CD14-positive monocyte (primary cell): ENCODE results near the gene MEF2D. TPM values are rescaled to one million over a fixed set of nuclear protein-coding genes. Genes with fewer than 3 reads are reported as not detected.

Source experiments
- DNase-seq, 3 donors: peaks; one replicate each; pipeline ENCODE4 v3.0.0-alpha.2; 2011 to 2022
- H2AFZ ChIP-seq: 2 replicates; pipeline ENCODE4 v1.6.0; 2012; ENCODE audit warnings: mild to moderate bottlenecking, low read depth, low read length, inconsistent platforms; ENCODE audit not compliant: insufficient read depth, poor library complexity, severe bottlenecking
- H3K27ac ChIP-seq, 2 donors: 1 replicate in 1 of 2; 2 replicates in 1 of 2; pipeline ENCODE4 v1.5.1; 2012 to 2013; ENCODE audit warnings: low read length in 2 of 2, control low read depth in 1 of 2, inconsistent platforms in 1 of 2, low read depth in 1 of 2, mild to moderate bottlenecking in 1 of 2
- H3K27me3 ChIP-seq, 2 donors: one replicate each; pipeline versions ENCODE4 v1.6.0 to v1.6.1; 2011 to 2013; ENCODE audit warnings: low read length in 2 of 2; ENCODE audit not compliant: control insufficient read depth in 2 of 2, insufficient read depth in 2 of 2
- H3K36me3 ChIP-seq, 2 donors: replicated peaks in 1 of 2; 1 replicate in 1 of 2; 2 replicates in 1 of 2; pipeline versions ENCODE4 v1.5.1 to v1.6.1; 2012 to 2013; ENCODE audit warnings: low read length in 2 of 2, control low read depth in 1 of 2, inconsistent platforms in 1 of 2, mild to moderate bottlenecking in 1 of 2; ENCODE audit not compliant: insufficient read depth in 2 of 2, control insufficient read depth in 1 of 2
- H3K4me1 ChIP-seq, 2 donors: 1 replicate in 1 of 2; 2 replicates in 1 of 2; pipeline versions ENCODE4 v1.5.1 to v1.6.1; 2012 to 2013; ENCODE audit warnings: low read length in 2 of 2, control low read depth in 1 of 2, inconsistent platforms in 1 of 2, mild to moderate bottlenecking in 1 of 2, moderate library complexity in 1 of 2; ENCODE audit not compliant: insufficient read depth in 2 of 2, control insufficient read depth in 1 of 2
- H3K4me2 ChIP-seq: replicated peaks from 2 replicates; pipeline ENCODE3; 2012; ENCODE audit warnings: low read length, moderate library complexity, mild to moderate bottlenecking; ENCODE audit not compliant: poor library complexity, severe bottlenecking; ENCODE audit errors: extremely low read depth
- H3K4me3 ChIP-seq, 3 experiments: fragments of 200-600 bp in 1 of 3; sonication (generic) in 1 of 3; replicated peaks in 1 of 3; 1 replicate in 2 of 3; 2 replicates in 1 of 3; pipeline ENCODE4 v1.5.1; 2011 to 2013; ENCODE audit warnings: low read length in 3 of 3, mild to moderate bottlenecking in 3 of 3, control low read depth in 2 of 3, low read depth in 2 of 3, inconsistent platforms in 1 of 3, moderate library complexity in 1 of 3
- H3K79me2 ChIP-seq: 2 replicates; pipeline ENCODE4 v1.6.0; 2012; ENCODE audit warnings: mild to moderate bottlenecking, control low read depth, inconsistent platforms, low read length, moderate library complexity; ENCODE audit not compliant: insufficient read depth
- H3K9ac ChIP-seq: 2 replicates; pipeline ENCODE4 v1.6.0; 2017; ENCODE audit warnings: low read length, mild to moderate bottlenecking; ENCODE audit not compliant: insufficient read depth, poor library complexity, severe bottlenecking
- H3K9me3 ChIP-seq, 2 donors: replicated peaks in 1 of 2; 1 replicate in 1 of 2; 2 replicates in 1 of 2; pipeline versions ENCODE4 v1.5.1 to v1.6.1; 2012 to 2013; ENCODE audit warnings: low read length in 2 of 2, control low read depth in 1 of 2; ENCODE audit not compliant: control insufficient read depth in 1 of 2, insufficient read depth in 1 of 2
- H4K20me1 ChIP-seq: 2 replicates; pipeline ENCODE4 v1.6.0; 2012; ENCODE audit warnings: mild to moderate bottlenecking, low read length, control low read depth, moderate library complexity; ENCODE audit not compliant: insufficient read depth
- H3K27ac Mint-ChIP-seq, 7 donors: one replicate each; pipeline ENCODE4 v1.8.0; 2020; ENCODE audit warnings: mild to moderate bottlenecking in 7 of 7, mixed read lengths in 7 of 7, moderate library complexity in 6 of 7, inconsistent platforms in 2 of 7
- H3K27me3 Mint-ChIP-seq, 3 donors: one replicate each; pipeline ENCODE4 v1.8.0; 2021 to 2022; ENCODE audit warnings: low read depth in 3 of 3, mild to moderate bottlenecking in 3 of 3, mixed read lengths in 3 of 3, moderate library complexity in 3 of 3, inconsistent platforms in 1 of 3
- H3K36me3 Mint-ChIP-seq, 2 donors: one replicate each; pipeline ENCODE4 v1.8.0; 2020; ENCODE audit warnings: mixed read lengths in 2 of 2, inconsistent platforms in 1 of 2, mild to moderate bottlenecking in 1 of 2
- H3K4me1 Mint-ChIP-seq: one replicate; pipeline ENCODE4 v1.8.0; 2020; ENCODE audit warnings: mild to moderate bottlenecking, mixed read lengths
- H3K4me3 Mint-ChIP-seq, 2 donors: one replicate each; pipeline ENCODE4 v1.8.0; 2020; ENCODE audit warnings: mild to moderate bottlenecking in 2 of 2, mixed read lengths in 2 of 2, moderate library complexity in 1 of 2
- H3K9me3 Mint-ChIP-seq, 7 donors: one replicate each; pipeline ENCODE4 v1.8.0; 2020 to 2022; ENCODE audit warnings: mixed read lengths in 7 of 7, mild to moderate bottlenecking in 6 of 7, moderate library complexity in 6 of 7, inconsistent platforms in 2 of 7
- CTCF ChIP-seq: fragments of 200-600 bp; IDR thresholded peaks from one replicate; pipeline ENCODE4 v1.8.0; 2022; ENCODE audit warnings: antibody characterized with exemption, mild to moderate bottlenecking
- WGBS: methylation state at CpG from one replicate; pipeline ENCODE4 v1.1.5; 2013; ENCODE audit warnings: missing lambda C conversion rate; ENCODE audit not compliant: insufficient coverage; 5-methylcytosine and 5-hydroxymethylcytosine counted together
- intact Hi-C, 2 donors: fragments of 100-400 bp; cut with micrococcal nuclease; formaldehyde crosslinking; loops; one replicate each; pipeline versions ENCODE4 v1.15.0 to v1.15.1; 2023
- polyA plus RNA-seq, 3 donors: library from polyadenylated mRNA; depleted of rRNA in 1 of 3; unstranded in 2 of 3; stranded (reverse) in 1 of 3; fragments of 300-500 nt in 2 of 3; fragments of >200 nt in 1 of 3; fragmentation: Illumina TruSeq in 2 of 3; gene quantifications; 1 replicate in 2 of 3; 2 replicates in 1 of 3; pipeline ENCODE4 v1.2.3, GENCODE V29; 2012 to 2021

Gene MEF2D
- polyA plus RNA-seq, 3 donors, result 4.5 to 66.4 (median 8.0) TPM

GRCh38 chr1:156549831-156550230 lies 49.3 kb upstream of the MEF2D start:
- Mint-ChIP-seq H3K9me3 (no peaks in the 10 kb centered on the region), H3K4me3 (no peak overlapping the region), H3K27me3 (peaks cover 0 to 1% (median 0%) of the 10 kb centered on the region in 3 donors), H3K4me1 (peaks cover 43% of the 10 kb centered on the region), H3K27ac (peak overlapping the region in 2 of 7 donors; percentile 16 to 48), H3K36me3 (peaks cover 33 to 57% of the 10 kb centered on the region in 2 donors)
- Histone ChIP-seq H3K4me3 (no peak overlapping the region), H4K20me1 (no peaks in the 10 kb centered on the region), H3K9me3 (no peaks in the 10 kb centered on the region), H2AFZ (no peak overlapping the region), H3K4me2 (no peak overlapping the region), H3K27me3 (no peaks in the 10 kb centered on the region), H3K27ac (no peak overlapping the region), H3K36me3 (peaks cover 14 to 48% of the 10 kb centered on the region in 2 donors), H3K79me2 (no peaks in the 10 kb centered on the region), H3K4me1 (peaks cover 36 to 40% of the 10 kb centered on the region in 2 donors), H3K9ac (no peak overlapping the region)
- no peak for DNase-seq
- TF ChIP-seq CTCF, result no peak
- WGBS, result no CpG with 5 or more reads among the region's 1 CpG
- intact Hi-C loops, result loop anchor here (5.0 to 10.0 kb wide), 2 partner anchors 48 to 55 kb away; partner anchors contain the start of gene MEF2D (in 1 of the 2)

GRCh38 chr1:156549390-156549789 lies 48.8 kb upstream of the MEF2D start:
- no peak overlapping the region for H3K4me2 ChIP-seq
- intact Hi-C loops, result no loop called here
- 50% methylated on average over 1 of the region's 2 CpGs for whole genome bisulfite sequencing
- peak overlapping the region in 2 of 7 donors; percentile 42 to 84 for H3K27ac Mint-ChIP-seq
- no peak overlapping the region for H3K4me3 Mint-ChIP-seq
- H3K36me3 ChIP-seq, result peaks cover 14 to 53% of the 10 kb centered on the region in 2 donors
- peaks cover 0 to 3% (median 0%) of the 10 kb centered on the region in 3 donors for H3K27me3 Mint-ChIP-seq
- H3K4me1 ChIP-seq, result peaks cover 32 to 36% of the 10 kb centered on the region in 2 donors
- DNase-seq, result no peak
- TF ChIP-seq CTCF, result no peak
- no peak overlapping the region for H2AFZ ChIP-seq
- H3K27me3 ChIP-seq, result no peaks in the 10 kb centered on the region
- H3K9me3 Mint-ChIP-seq, result no peaks in the 10 kb centered on the region
- H3K4me3 ChIP-seq, result no peak overlapping the region
- H3K36me3 Mint-ChIP-seq, result peaks cover 37 to 60% of the 10 kb centered on the region in 2 donors
- no peaks in the 10 kb centered on the region for H3K79me2 ChIP-seq
- H3K27ac ChIP-seq, result no peak overlapping the region
- H3K4me1 Mint-ChIP-seq, result peaks cover 39% of the 10 kb centered on the region
- H3K9ac ChIP-seq, result no peak overlapping the region
- no peaks in the 10 kb centered on the region for H3K9me3 ChIP-seq
- no peaks in the 10 kb centered on the region for H4K20me1 ChIP-seq
